ENCODE data around the gene RTL10.

DNA sequence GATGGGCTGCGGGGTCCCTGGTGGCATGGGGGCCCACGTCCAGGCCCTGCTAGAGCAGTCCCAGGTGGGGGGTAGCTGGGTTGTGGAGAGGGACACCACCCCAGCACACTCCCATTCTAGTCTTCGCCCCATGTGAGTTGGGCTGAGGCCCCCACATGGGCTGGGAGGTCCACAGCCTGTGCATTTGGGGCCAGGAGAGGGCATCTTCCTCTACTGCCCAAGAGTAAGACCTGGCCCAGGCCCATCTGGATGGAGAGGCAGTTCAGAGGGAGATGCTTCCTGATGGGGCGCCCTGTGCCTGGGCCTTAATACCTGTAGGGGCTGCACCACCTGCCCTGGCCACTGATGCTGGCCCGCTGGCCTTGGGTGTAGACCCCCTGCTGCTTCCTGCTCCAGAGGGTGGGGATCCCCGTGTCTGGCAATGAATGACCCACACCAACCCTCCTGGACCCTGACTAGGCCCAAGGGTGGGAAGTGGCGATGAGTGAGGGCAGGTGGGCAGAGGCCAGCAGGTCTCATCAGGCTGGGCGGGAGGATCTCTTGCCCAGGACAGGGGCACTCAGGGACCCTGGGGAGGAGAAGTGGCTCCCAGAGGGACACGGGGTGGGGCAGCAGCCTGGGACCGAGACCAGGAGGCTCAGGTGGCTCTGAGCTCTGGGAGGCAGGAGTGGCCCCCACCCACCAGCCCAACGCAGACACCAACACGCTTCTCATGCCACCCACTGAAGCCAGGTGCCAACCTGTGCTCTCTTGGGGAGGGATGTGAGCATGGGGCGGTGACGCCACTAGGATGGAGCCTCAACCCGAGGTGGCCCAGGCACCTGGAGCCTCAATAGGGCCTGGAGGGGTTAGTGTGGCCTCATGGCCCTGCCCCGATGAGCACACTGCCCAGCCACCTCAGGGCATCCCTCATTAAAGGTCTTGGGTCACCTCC is 17.4 kb upstream of the RTL10 start:
- TF ChIP-seq, protein P1, sequence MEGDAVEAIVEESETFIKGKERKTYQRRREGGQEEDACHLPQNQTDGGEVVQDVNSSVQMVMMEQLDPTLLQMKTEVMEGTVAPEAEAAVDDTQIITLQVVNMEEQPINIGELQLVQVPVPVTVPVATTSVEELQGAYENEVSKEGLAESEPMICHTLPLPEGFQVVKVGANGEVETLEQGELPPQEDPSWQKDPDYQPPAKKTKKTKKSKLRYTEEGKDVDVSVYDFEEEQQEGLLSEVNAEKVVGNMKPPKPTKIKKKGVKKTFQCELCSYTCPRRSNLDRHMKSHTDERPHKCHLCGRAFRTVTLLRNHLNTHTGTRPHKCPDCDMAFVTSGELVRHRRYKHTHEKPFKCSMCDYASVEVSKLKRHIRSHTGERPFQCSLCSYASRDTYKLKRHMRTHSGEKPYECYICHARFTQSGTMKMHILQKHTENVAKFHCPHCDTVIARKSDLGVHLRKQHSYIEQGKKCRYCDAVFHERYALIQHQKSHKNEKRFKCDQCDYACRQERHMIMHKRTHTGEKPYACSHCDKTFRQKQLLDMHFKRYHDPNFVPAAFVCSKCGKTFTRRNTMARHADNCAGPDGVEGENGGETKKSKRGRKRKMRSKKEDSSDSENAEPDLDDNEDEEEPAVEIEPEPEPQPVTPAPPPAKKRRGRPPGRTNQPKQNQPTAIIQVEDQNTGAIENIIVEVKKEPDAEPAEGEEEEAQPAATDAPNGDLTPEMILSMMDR (IDR thresholded peaks at IDR 0.05) = no peak
- TF ChIP-seq EP300 (IDR thresholded peaks at IDR 0.05) = no peak

Measured in ovary (tissue), 3 donors.